Stimulated activated CD4-positive, alpha-beta T cell treated with anti-CD3 and anti-CD28 coated beads, Interleukin-4, amount 100 ng/mL, for 4 hours (primary cell): ENCODE measurements around the gene ANO3.

Experiments used
- DNase-seq, 2 experiments: peaks; one replicate each; pipeline ENCODE4 v3.0.0-alpha.2; 2020

The ANO3 gene

GRCh38 chr11:26649884-26650283, 318.0 kb downstream of the ANO3 start:
- no peak for DNase-seq

GRCh38 chr11:26651916-26652315, 320.0 kb downstream of the ANO3 start:
- DNase-seq, result no peak

GRCh38 chr11:26655287-26655686, 323.4 kb downstream of the ANO3 start:
- no peak for DNase-seq

GRCh38 chr11:26662916-26663315, 331.0 kb downstream of the ANO3 start:
- DNase-seq, result no peak

GRCh38 chr11:26665036-26665435, 333.1 kb downstream of the ANO3 start:
- DNase-seq, result no peak

- no peak for DNase-seq
These were observed 334.0 kb downstream of the ANO3 start for GRCh38 chr11:26665946-26666345.

- DNase-seq, result no peak
These were observed 343.5 kb downstream of the ANO3 start for GRCh38 chr11:26675233-26675928.

- no peak for DNase-seq
These were observed 344.7 kb downstream of the ANO3 start for GRCh38 chr11:26676641-26677040.

GRCh38 chr11:26677566-26677965, 345.6 kb downstream of the ANO3 start:
- no peak for DNase-seq

GRCh38 chr11:26687351-26687750, 355.4 kb downstream of the ANO3 start:
- DNase-seq, result no peak

- no peak for DNase-seq
These were observed 356.8 kb downstream of the ANO3 start for GRCh38 chr11:26688701-26689100.

- no peak for DNase-seq
These were observed 364.4 kb downstream of the ANO3 start for GRCh38 chr11:26696330-26696729.

- DNase-seq, result no peak
These were observed 366.3 kb downstream of the ANO3 start for GRCh38 chr11:26698224-26698623.

- no peak for DNase-seq
These were observed 368.8 kb downstream of the ANO3 start for GRCh38 chr11:26700574-26701235.

GRCh38 chr11:26702406-26702805, 370.5 kb downstream of the ANO3 start:
- DNase-seq, result no peak

GRCh38 chr11:26703411-26704191, 371.7 kb downstream of the ANO3 start:
- no peak for DNase-seq

GRCh38 chr11:26704249-26704648, 372.3 kb downstream of the ANO3 start:
- DNase-seq, result no peak

GRCh38 chr11:26706181-26706580, 374.3 kb downstream of the ANO3 start:
- DNase-seq, result no peak

- no peak for DNase-seq
These were observed 377.0 kb downstream of the ANO3 start for GRCh38 chr11:26708736-26709456.

GRCh38 chr11:26710489-26710888, 378.6 kb downstream of the ANO3 start:
- DNase-seq, result no peak

- no peak for DNase-seq
These were observed 380.6 kb downstream of the ANO3 start for GRCh38 chr11:26712497-26712896.
